NT2/D1 (cell line): ENCODE data around the gene APOBEC3B.

Source experiments
- SUZ12 ChIP-seq: IDR thresholded peaks from 2 replicates; pipeline ENCODE4 v1.6.1; 2011; ENCODE audit not compliant: insufficient read length, insufficient read depth; ENCODE audit errors: extremely low read depth
- YY1 ChIP-seq: IDR thresholded peaks from 2 replicates; pipeline ENCODE4 v1.6.1; 2011; ENCODE audit not compliant: insufficient read length, insufficient read depth
- ZNF274 ChIP-seq: IDR thresholded peaks from 2 replicates; pipeline ENCODE4 v1.6.1; 2011; ENCODE audit warnings: mild to moderate bottlenecking, low read depth, low read length

- TF ChIP-seq YY1 (no peak), ZNF274 (no peak), SUZ12 (no peak)
Observed at GRCh38 chr22:38953091-38953490, 29.1 kb upstream of the APOBEC3B start.
